GM18520 (cell line): ENCODE data around the gene MYOM1.
"Not testable (repeated sequence)": the region's sequence is repeated elsewhere in the genome, so short reads cannot be mapped to it uniquely, and the experiment has no call there.

Experiments
- ATAC-seq: cut with Tn5 transposase; IDR thresholded peaks from one replicate; pipeline ENCODE4 v1.9.1; 2021; ENCODE audit not compliant: unreplicated experiment

Gene MYOM1

GRCh38 chr18:3221496-3221895 lies 1.7 kb upstream of the MYOM1 start:
- ATAC-seq = no peak

DNA sequence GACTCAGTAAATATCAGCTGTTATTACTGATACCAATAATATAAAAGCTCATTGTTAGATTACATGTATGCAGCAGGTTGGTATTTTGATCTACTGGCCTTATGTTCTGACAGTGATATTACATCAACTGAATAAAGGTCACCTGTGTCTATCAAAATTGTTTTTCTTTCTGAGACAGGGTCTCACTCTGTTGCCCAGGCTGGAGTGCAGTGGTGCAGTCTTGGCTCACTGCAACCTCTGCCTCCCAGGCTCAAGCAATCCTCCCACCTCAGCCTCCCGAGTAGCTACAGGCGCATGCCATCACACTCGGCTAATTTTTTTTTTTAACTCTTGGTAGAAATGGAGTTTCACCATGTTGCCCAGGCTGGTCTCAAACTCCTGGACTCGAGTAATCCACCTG lies 1.1 kb upstream of the MYOM1 start:
- not testable (repeated sequence) for ATAC-seq

DNA sequence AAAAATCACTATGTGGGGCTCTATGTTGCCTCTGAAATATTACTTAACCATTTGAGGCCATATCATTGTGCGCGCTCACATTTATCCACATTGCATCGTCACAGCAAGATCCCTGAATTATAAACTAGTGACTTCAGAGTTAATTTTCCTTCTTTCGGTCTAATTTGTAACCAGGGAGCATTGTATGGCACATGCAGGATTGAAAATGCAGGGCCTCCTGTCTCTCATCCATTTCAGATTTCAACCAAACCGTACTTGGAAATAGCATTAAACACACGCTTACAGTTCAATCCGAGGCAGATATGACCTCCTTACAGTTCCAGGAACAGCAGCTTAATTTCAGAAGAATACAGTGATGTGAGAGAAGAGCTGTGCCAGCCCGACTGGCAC lies 532 bp downstream of the MYOM1 start:
- no peak for ATAC-seq

GRCh38 chr18:3218819-3219218 lies 949 bp downstream of the MYOM1 start:
- ATAC-seq = no peak

DNA sequence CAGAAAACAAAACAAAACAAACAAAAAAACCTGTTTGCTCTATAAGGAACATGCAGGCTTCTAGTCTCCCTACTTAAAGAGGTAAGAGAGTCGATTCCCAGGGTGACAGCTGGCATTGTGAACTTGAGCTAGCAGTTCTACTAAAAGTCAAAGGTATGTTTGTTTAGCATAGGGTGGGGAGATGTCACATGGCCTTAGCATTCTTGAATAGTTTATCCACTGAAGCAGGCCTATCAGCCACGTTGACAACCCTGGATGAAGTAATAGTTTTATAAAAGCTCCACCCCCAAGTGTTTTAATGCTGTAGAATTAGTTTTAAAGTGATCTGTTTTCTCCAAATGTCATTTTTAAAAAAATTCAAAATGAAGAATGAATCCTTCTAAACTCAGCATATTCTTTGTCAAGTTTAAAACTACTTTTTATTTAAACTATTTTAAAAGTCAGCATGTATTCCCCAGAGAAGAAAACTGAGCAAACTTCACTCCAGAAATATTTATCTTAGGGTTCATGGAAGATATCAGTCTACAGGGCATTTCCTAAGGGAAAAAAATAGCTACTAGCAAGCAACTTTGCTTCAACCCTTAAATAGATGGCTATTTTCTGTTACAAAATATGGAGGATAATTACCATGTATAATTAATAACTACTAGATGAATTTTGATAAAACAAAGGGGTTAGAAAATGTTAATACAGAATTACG lies 1.7 kb downstream of the MYOM1 start:
- no peak for ATAC-seq

GRCh38 chr18:3216987-3217386 lies 2.8 kb downstream of the MYOM1 start:
- ATAC-seq = no peak

DNA sequence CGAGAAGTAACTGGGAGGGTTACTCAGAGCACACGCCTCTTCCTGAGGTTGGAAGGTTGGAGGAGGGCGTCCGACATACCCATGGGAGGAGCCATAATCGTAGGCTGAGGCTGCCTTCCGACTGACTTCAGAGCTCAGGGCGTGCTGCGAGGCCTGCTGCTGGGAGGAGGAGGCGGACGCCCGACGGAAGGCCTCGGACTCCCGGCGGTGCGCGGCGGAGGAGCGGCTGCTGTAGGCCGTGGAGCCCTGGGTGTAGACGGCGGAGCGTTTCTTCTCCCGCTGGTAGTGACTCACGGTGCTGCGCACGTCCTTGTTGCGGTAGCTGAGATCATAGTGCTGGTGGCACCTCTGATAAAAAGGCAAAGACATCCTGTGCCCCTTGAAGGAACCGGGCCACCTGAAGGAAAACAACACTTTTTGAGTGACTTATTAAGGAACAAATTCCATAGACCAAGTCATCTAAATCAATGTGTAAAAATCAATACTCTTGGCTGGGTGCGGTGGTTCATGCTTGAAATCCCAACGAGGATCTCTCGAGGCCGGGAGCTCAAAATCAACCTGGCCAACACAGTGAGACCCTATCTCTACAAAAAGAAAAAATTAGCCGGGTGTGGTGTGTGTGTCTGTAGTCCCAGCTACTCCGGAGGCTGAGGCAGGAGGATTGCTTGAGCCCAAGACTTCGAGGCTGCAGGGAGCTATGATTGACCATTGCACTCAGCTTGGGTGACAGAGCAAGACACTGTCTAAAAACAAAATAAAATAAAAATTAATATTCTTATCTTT lies 4.7 kb downstream of the MYOM1 start:
- ATAC-seq = no peak

- no peak for ATAC-seq
Measured at GRCh38 chr18:3213300-3214059, 6.3 kb downstream of the MYOM1 start.

GRCh38 chr18:3212657-3213056 lies 7.1 kb downstream of the MYOM1 start:
- ATAC-seq = no peak

GRCh38 chr18:3211236-3211992 lies 8.4 kb downstream of the MYOM1 start:
- ATAC-seq = no peak

- ATAC-seq = peak; percentile 78
Measured at GRCh38 chr18:3209859-3210569, 9.8 kb downstream of the MYOM1 start.

- no peak for ATAC-seq
Measured at GRCh38 chr18:3207565-3207964, 12.2 kb downstream of the MYOM1 start.

DNA sequence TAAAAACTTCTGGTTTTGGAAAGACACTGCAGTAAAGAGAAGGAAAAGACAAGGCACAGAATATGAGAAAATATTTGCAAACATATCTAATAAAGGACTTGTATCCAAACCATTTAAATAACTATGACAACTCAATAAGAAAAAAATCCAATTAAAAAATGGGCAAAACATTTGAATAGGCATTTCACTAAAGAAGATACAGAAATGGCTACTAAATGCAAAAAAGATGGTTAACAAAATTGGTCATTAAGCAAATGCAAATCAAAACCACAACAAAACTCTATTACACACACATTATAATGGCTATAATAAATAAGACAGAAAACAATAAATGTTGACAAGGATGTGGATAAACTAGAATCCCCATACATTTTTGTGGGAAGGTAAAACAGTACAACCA lies 14.5 kb downstream of the MYOM1 start:
- ATAC-seq = no peak

- ATAC-seq = no peak
Measured at GRCh38 chr18:3199942-3200645, 19.7 kb downstream of the MYOM1 start.

GRCh38 chr18:3198260-3198860 lies 21.4 kb downstream of the MYOM1 start:
- not testable (repeated sequence) for ATAC-seq

GRCh38 chr18:3194947-3195612 lies 24.7 kb downstream of the MYOM1 start:
- no peak for ATAC-seq

DNA sequence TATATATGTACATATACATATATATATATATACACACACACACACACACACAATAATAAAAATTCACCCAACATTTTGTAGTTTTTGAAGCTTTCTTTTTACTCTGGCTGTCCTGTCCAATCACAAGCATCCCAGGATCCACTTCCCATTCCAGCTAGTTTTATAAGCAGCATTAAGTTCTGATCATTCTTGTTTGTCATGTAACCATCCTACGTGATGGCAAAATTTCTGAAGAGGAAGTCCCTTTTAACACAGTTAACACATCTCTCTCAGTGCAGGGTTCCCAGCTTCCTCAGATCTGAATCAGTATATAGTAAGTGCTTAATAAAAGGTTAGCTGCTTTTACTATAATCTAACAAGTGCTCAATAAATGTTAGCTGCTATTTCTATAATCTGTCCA lies 26.4 kb downstream of the MYOM1 start:
- ATAC-seq = no peak

GRCh38 chr18:3192752-3193151 lies 27.0 kb downstream of the MYOM1 start:
- ATAC-seq = no peak

GRCh38 chr18:3192286-3192685 lies 27.5 kb downstream of the MYOM1 start:
- no peak for ATAC-seq
